ENCODE data around the gene IQCH. TPM values are rescaled to one million over a fixed set of nuclear protein-coding genes. Genes with fewer than 3 reads are reported as not detected.

IQCH gene
- polyA plus RNA-seq, 3 donors, result 0.03 TPM; not detected in 2

DNA sequence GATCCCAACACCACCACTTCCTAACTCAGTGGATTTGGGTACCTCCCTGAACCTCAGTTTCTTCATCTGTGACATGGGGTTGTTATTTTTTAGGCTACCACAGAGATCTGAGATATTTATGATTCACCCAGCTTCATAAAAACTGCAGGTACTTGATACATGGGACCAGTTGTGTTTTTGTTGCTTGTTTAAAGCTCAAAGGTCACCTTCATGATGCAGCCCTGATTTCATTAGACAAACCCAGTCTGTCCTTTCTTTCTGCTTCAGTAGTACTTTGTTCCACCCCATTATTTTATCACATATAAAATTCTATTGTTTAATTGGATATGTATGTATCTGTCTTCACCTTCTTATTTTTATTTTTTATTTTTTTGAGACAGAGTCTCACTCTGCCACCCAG, 208.9 kb downstream of the IQCH start:
- intact Hi-C loops (cut with micrococcal nuclease), result no loop called here
- Histone ChIP-seq H3K9ac (ENCODE audit: insufficient read depth, low read length, poor library complexity, severe bottlenecking) (no peak overlapping the region), H3K79me2 (ENCODE audit: insufficient read depth, low read length) (no peaks in the 10 kb centered on the region), H3K4me2 (replicated peaks; ENCODE audit: extremely low read depth, low read length, poor library complexity, severe bottlenecking) (no peak overlapping the region), H3K9me3 (replicated peaks in 1 of 2; ENCODE audit: control insufficient read depth in 1 of 2, insufficient read depth in 1 of 2, low read length in 2 of 2) (no peaks in the 10 kb centered on the region), H3K36me3 (replicated peaks in 1 of 2; ENCODE audit: control insufficient read depth in 1 of 2, insufficient read depth in 2 of 2, low read length in 2 of 2) (no peaks in the 10 kb centered on the region), H3K27me3 (ENCODE audit: control insufficient read depth in 2 of 2, insufficient read depth in 2 of 2, low read length in 2 of 2) (no peaks in the 10 kb centered on the region), H2AFZ (ENCODE audit: insufficient read depth, low read depth, low read length, poor library complexity, severe bottlenecking) (no peak overlapping the region), H3K4me1 (ENCODE audit: control insufficient read depth in 1 of 2, insufficient read depth in 2 of 2, low read length in 2 of 2) (no peaks in the 10 kb centered on the region), H4K20me1 (ENCODE audit: insufficient read depth, low read length) (no peaks in the 10 kb centered on the region), H3K27ac (ENCODE audit: low read depth in 1 of 2, low read length in 2 of 2) (no peak overlapping the region), H3K4me3 (replicated peaks in 1 of 3; ENCODE audit: low read depth in 2 of 3, low read length in 3 of 3) (no peak overlapping the region)
- peaks cover 0 to 5% (median 4%) of the 10 kb centered on the region in 3 donors for H3K27me3 Mint-ChIP-seq (ENCODE audit: low read depth in 3 of 3)
- no peak for TF ChIP-seq CTCF (IDR thresholded peaks at IDR 0.05)
- peaks cover 0 to 3% (median 0%) of the 10 kb centered on the region in 7 donors for H3K9me3 Mint-ChIP-seq
- H3K4me3 Mint-ChIP-seq, result no peak overlapping the region
- no peaks in the 10 kb centered on the region for H3K36me3 Mint-ChIP-seq
- no peak for DNase-seq
- no peak overlapping the region for H3K27ac Mint-ChIP-seq
- no peaks in the 10 kb centered on the region for H3K4me1 Mint-ChIP-seq

- Histone ChIP-seq H3K4me3 (replicated peaks in 1 of 3; ENCODE audit: low read depth in 2 of 3, low read length in 3 of 3) (no peak overlapping the region), H3K27me3 (ENCODE audit: control insufficient read depth in 2 of 2, insufficient read depth in 2 of 2, low read length in 2 of 2) (no peaks in the 10 kb centered on the region), H3K9me3 (replicated peaks in 1 of 2; ENCODE audit: control insufficient read depth in 1 of 2, insufficient read depth in 1 of 2, low read length in 2 of 2) (no peaks in the 10 kb centered on the region), H3K27ac (ENCODE audit: low read depth in 1 of 2, low read length in 2 of 2) (no peak overlapping the region), H3K4me1 (ENCODE audit: control insufficient read depth in 1 of 2, insufficient read depth in 2 of 2, low read length in 2 of 2) (no peaks in the 10 kb centered on the region), H3K9ac (ENCODE audit: insufficient read depth, low read length, poor library complexity, severe bottlenecking) (no peak overlapping the region), H3K79me2 (ENCODE audit: insufficient read depth, low read length) (no peaks in the 10 kb centered on the region), H2AFZ (ENCODE audit: insufficient read depth, low read depth, low read length, poor library complexity, severe bottlenecking) (no peak overlapping the region), H3K4me2 (replicated peaks; ENCODE audit: extremely low read depth, low read length, poor library complexity, severe bottlenecking) (no peak overlapping the region), H4K20me1 (ENCODE audit: insufficient read depth, low read length) (no peaks in the 10 kb centered on the region), H3K36me3 (replicated peaks in 1 of 2; ENCODE audit: control insufficient read depth in 1 of 2, insufficient read depth in 2 of 2, low read length in 2 of 2) (no peaks in the 10 kb centered on the region)
- intact Hi-C loops (cut with micrococcal nuclease), result no loop called here
- H3K27ac Mint-ChIP-seq, result no peak overlapping the region
- WGBS (ENCODE audit: insufficient coverage), result 87% methylated on average over 9 of the region's 12 CpGs
- peaks cover 0 to 3% (median 0%) of the 10 kb centered on the region in 7 donors for H3K9me3 Mint-ChIP-seq
- H3K4me3 Mint-ChIP-seq, result no peak overlapping the region
- no peaks in the 10 kb centered on the region for H3K36me3 Mint-ChIP-seq
- H3K27me3 Mint-ChIP-seq (ENCODE audit: low read depth in 3 of 3), result peaks cover 0 to 6% (median 2%) of the 10 kb centered on the region in 3 donors
- no peak for DNase-seq
- no peak for TF ChIP-seq CTCF (IDR thresholded peaks at IDR 0.05)
- H3K4me1 Mint-ChIP-seq, result no peaks in the 10 kb centered on the region
Measured at GRCh38 chr15:67465196-67465952, 210.8 kb downstream of the IQCH start.
